Measurements from ENCODE around the gene MST1R. TPM values are rescaled to one million over a fixed set of nuclear protein-coding genes. Genes with fewer than 3 reads are reported as not detected.

MST1R gene
- total RNA-seq, 5 donors from 2014 or later (not counting 1 experiment from before 2014, with no cell fraction given) = 0.59 to 1.6 (median 1.3) TPM

GRCh38 chr3:49877716-49878115, 26.0 kb downstream of the MST1R start:
- CTCF ChIA-PET = interaction anchor here (0.6 to 0.7 kb wide), 4 partner anchors 50 to 1786 kb away, joined by 3 to 6 read pairs (median 3); no protein-coding TSS in a partner anchor
- Histone ChIP-seq H3K27me3 (replicated peaks in 1 of 2; ENCODE audit: control insufficient read depth in 2 of 2, extremely low read depth in 1 of 2, insufficient read depth in 2 of 2, low read length in 1 of 2) (peaks cover 0 to 17% of the 10 kb centered on the region in 2 experiments), H3K9me3 (no peaks in the 10 kb centered on the region), H3K4me1 (ENCODE audit: control insufficient read depth in 1 of 2, extremely low read depth in 1 of 2, insufficient read depth in 2 of 2, low read length in 2 of 2) (peaks cover 0 to 5% of the 10 kb centered on the region in 2 experiments), H3K27ac (ENCODE audit: low read length) (no peak overlapping the region), H3K4me3 (ENCODE audit: control insufficient read depth in 1 of 2, extremely low read depth in 1 of 2, low read length in 1 of 2) (no peak overlapping the region), H3K36me3 (ENCODE audit: control insufficient read depth in 2 of 2, extremely low read depth in 1 of 2, insufficient read depth in 1 of 2, low read length in 1 of 2) (no peaks in the 10 kb centered on the region)
- ATAC-seq (replicated peaks in 1 of 4) (no peak), DNase-seq (no peak)
- Mint-ChIP-seq H3K27ac (no peak overlapping the region), H3K4me1 (peaks cover 0 to 3% (median 3%) of the 10 kb centered on the region in 3 donors), H3K4me3 (no peak overlapping the region), H3K36me3 (no peaks in the 10 kb centered on the region), H3K27me3 (peaks cover 2 to 3% of the 10 kb centered on the region in 2 donors), H3K9me3 (no peaks in the 10 kb centered on the region)
- no CpG with 5 or more reads among the region's 2 CpGs for WGBS (ENCODE audit: insufficient coverage)
- POLR2A ChIA-PET = interaction anchor here in 1 of 2 donors (0.6 kb wide), 1 partner anchor 18 kb away, joined by 6 read pairs; no protein-coding TSS in a partner anchor

GRCh38 chr3:49876567-49876966, 27.1 kb downstream of the MST1R start:
- ChIA-PET POLR2A (no interaction called here), CTCF (no interaction called here)
- Histone ChIP-seq H3K27me3 (replicated peaks in 1 of 2; ENCODE audit: control insufficient read depth in 2 of 2, extremely low read depth in 1 of 2, insufficient read depth in 2 of 2, low read length in 1 of 2) (peaks cover 0 to 17% of the 10 kb centered on the region in 2 experiments), H3K36me3 (ENCODE audit: control insufficient read depth in 2 of 2, extremely low read depth in 1 of 2, insufficient read depth in 1 of 2, low read length in 1 of 2) (no peaks in the 10 kb centered on the region), H3K27ac (ENCODE audit: low read length) (no peak overlapping the region), H3K4me3 (ENCODE audit: control insufficient read depth in 1 of 2, extremely low read depth in 1 of 2, low read length in 1 of 2) (no peak overlapping the region), H3K9me3 (no peaks in the 10 kb centered on the region), H3K4me1 (ENCODE audit: control insufficient read depth in 1 of 2, extremely low read depth in 1 of 2, insufficient read depth in 2 of 2, low read length in 2 of 2) (peaks cover 0 to 5% of the 10 kb centered on the region in 2 experiments)
- Mint-ChIP-seq H3K9me3 (no peaks in the 10 kb centered on the region), H3K36me3 (no peaks in the 10 kb centered on the region), H3K27ac (no peak overlapping the region), H3K4me1 (peaks cover 0 to 8% (median 3%) of the 10 kb centered on the region in 3 donors), H3K27me3 (peaks cover 1 to 4% of the 10 kb centered on the region in 2 donors), H3K4me3 (no peak overlapping the region)
- no peak for DNase-seq
- ATAC-seq (replicated peaks in 1 of 4) = no peak
- 78% methylated on average over 5 of the region's 5 CpGs for WGBS (ENCODE audit: insufficient coverage)

GRCh38 chr3:49873623-49874022, 30.1 kb downstream of the MST1R start:
- Mint-ChIP-seq H3K27me3 (peaks cover 6 to 8% of the 10 kb centered on the region in 2 donors), H3K36me3 (no peaks in the 10 kb centered on the region), H3K9me3 (no peaks in the 10 kb centered on the region), H3K4me1 (peaks cover 0 to 10% (median 3%) of the 10 kb centered on the region in 3 donors), H3K27ac (no peak overlapping the region), H3K4me3 (no peak overlapping the region)
- ATAC-seq (replicated peaks in 1 of 4) (no peak), DNase-seq (no peak)
- H3K27ac ChIP-seq (ENCODE audit: low read length) = no peak overlapping the region
- no peaks in the 10 kb centered on the region for H3K36me3 ChIP-seq (ENCODE audit: control insufficient read depth in 2 of 2, extremely low read depth in 1 of 2, insufficient read depth in 1 of 2, low read length in 1 of 2)
- CTCF ChIA-PET = interaction anchor here in 1 of 2 donors (0.5 kb wide), 1 partner anchor 71 kb away, joined by 3 read pairs; no protein-coding TSS in a partner anchor
- WGBS (ENCODE audit: insufficient coverage) = 95% methylated on average over 8 of the region's 8 CpGs
- H3K27me3 ChIP-seq (replicated peaks in 1 of 2; ENCODE audit: control insufficient read depth in 2 of 2, extremely low read depth in 1 of 2, insufficient read depth in 2 of 2, low read length in 1 of 2) = peaks cover 3 to 34% of the 10 kb centered on the region in 2 experiments
- no peak overlapping the region for H3K4me3 ChIP-seq (ENCODE audit: control insufficient read depth in 1 of 2, extremely low read depth in 1 of 2, low read length in 1 of 2)
- no peaks in the 10 kb centered on the region for H3K9me3 ChIP-seq
- POLR2A ChIA-PET = no interaction called here
- H3K4me1 ChIP-seq (ENCODE audit: control insufficient read depth in 1 of 2, extremely low read depth in 1 of 2, insufficient read depth in 2 of 2, low read length in 2 of 2) = peaks cover 0 to 20% of the 10 kb centered on the region in 2 experiments

- Histone ChIP-seq H3K27me3 (replicated peaks in 1 of 2; ENCODE audit: control insufficient read depth in 2 of 2, extremely low read depth in 1 of 2, insufficient read depth in 2 of 2, low read length in 1 of 2) (peaks cover 3 to 42% of the 10 kb centered on the region in 2 experiments), H3K4me3 (ENCODE audit: control insufficient read depth in 1 of 2, extremely low read depth in 1 of 2, low read length in 1 of 2) (no peak overlapping the region), H3K4me1 (ENCODE audit: control insufficient read depth in 1 of 2, extremely low read depth in 1 of 2, insufficient read depth in 2 of 2, low read length in 2 of 2) (peaks cover 0 to 21% of the 10 kb centered on the region in 2 experiments), H3K9me3 (no peaks in the 10 kb centered on the region), H3K36me3 (ENCODE audit: control insufficient read depth in 2 of 2, extremely low read depth in 1 of 2, insufficient read depth in 1 of 2, low read length in 1 of 2) (no peaks in the 10 kb centered on the region), H3K27ac (ENCODE audit: low read length) (no peak overlapping the region)
- ATAC-seq (replicated peaks in 1 of 4) (peak in 1 of 4 experiments; percentile 51), DNase-seq (peak in 12 of 35 experiments; percentile 8 to 36 (median 14))
- no peaks in the 10 kb centered on the region for H3K9me3 Mint-ChIP-seq
- peaks cover 12 to 16% of the 10 kb centered on the region in 2 donors for H3K27me3 Mint-ChIP-seq
- CTCF ChIA-PET = no interaction called here
- POLR2A ChIA-PET = interaction anchor here in 1 of 2 donors (0.6 kb wide), 1 partner anchor 27 kb away, joined by 8 read pairs; no protein-coding TSS in a partner anchor
- H3K36me3 Mint-ChIP-seq = no peaks in the 10 kb centered on the region
- WGBS (ENCODE audit: insufficient coverage) = 31% methylated on average over 3 of the region's 4 CpGs
- H3K27ac Mint-ChIP-seq = no peak overlapping the region
- peaks cover 0 to 10% (median 3%) of the 10 kb centered on the region in 3 donors for H3K4me1 Mint-ChIP-seq
- H3K4me3 Mint-ChIP-seq = no peak overlapping the region
These were observed 30.8 kb downstream of the MST1R start for GRCh38 chr3:49872801-49873281.

GRCh38 chr3:49871531-49872153, 32.0 kb downstream of the MST1R start:
- peaks cover 21 to 26% of the 10 kb centered on the region in 2 donors for H3K27me3 Mint-ChIP-seq
- no peaks in the 10 kb centered on the region for H3K36me3 ChIP-seq (ENCODE audit: control insufficient read depth in 2 of 2, extremely low read depth in 1 of 2, insufficient read depth in 1 of 2, low read length in 1 of 2)

GRCh38 chr3:49869525-49870126, 34.0 kb downstream of the MST1R start, which contains the start of gene CAMKV:
TSS of gene CAMKV (minus strand) at chr3:49869906. CDS start at chr3:49862388, 7,518 bp downstream.
- ChIA-PET CTCF (no interaction called here), POLR2A (no interaction called here)
- 1% methylated on average over 58 of the region's 59 CpGs for WGBS (ENCODE audit: insufficient coverage)

More at GRCh38 chr3:49871531-49872153, 32.0 kb downstream of the MST1R start:
- no peak for ATAC-seq (replicated peaks in 1 of 4)
- Histone ChIP-seq H3K27me3 (replicated peaks in 1 of 2; ENCODE audit: control insufficient read depth in 2 of 2, extremely low read depth in 1 of 2, insufficient read depth in 2 of 2, low read length in 1 of 2) (peaks cover 3 to 53% of the 10 kb centered on the region in 2 experiments), H3K4me3 (ENCODE audit: control insufficient read depth in 1 of 2, extremely low read depth in 1 of 2, low read length in 1 of 2) (no peak overlapping the region), H3K9me3 (no peaks in the 10 kb centered on the region), H3K4me1 (ENCODE audit: control insufficient read depth in 1 of 2, extremely low read depth in 1 of 2, insufficient read depth in 2 of 2, low read length in 2 of 2) (peaks cover 0 to 21% of the 10 kb centered on the region in 2 experiments), H3K27ac (ENCODE audit: low read length) (no peak overlapping the region)
- H3K27ac Mint-ChIP-seq = no peak overlapping the region
- ChIA-PET POLR2A (no interaction called here), CTCF (no interaction called here)
- WGBS (ENCODE audit: insufficient coverage) = 84% methylated on average over 7 of the region's 10 CpGs
- H3K4me1 Mint-ChIP-seq = peaks cover 3 to 10% (median 6%) of the 10 kb centered on the region in 3 donors
- no peaks in the 10 kb centered on the region for H3K9me3 Mint-ChIP-seq
- no peak overlapping the region for H3K4me3 Mint-ChIP-seq
- no peaks in the 10 kb centered on the region for H3K36me3 Mint-ChIP-seq
- DNase-seq = no peak

More at GRCh38 chr3:49869525-49870126, 34.0 kb downstream of the MST1R start, which contains the start of gene CAMKV:
- Mint-ChIP-seq H3K27ac (no peak within 1 kb of the TSS), H3K4me3 (peak within 1 kb of the TSS; percentile 21 to 61 (median 28)), H3K36me3 (no peaks in the 10 kb centered on the region), H3K27me3 (peaks cover 21 to 34% of the 10 kb centered on the region in 2 donors), H3K4me1 (peaks cover 3 to 10% (median 6%) of the 10 kb centered on the region in 3 donors), H3K9me3 (no peaks in the 10 kb centered on the region)
- peak in 21 of 35 experiments; percentile 8 to 38 (median 18) for DNase-seq
- Histone ChIP-seq H3K4me3 (ENCODE audit: control insufficient read depth in 1 of 2, extremely low read depth in 1 of 2, low read length in 1 of 2) (peak within 1 kb of the TSS; percentile 32 to 52), H3K4me1 (ENCODE audit: control insufficient read depth in 1 of 2, extremely low read depth in 1 of 2, insufficient read depth in 2 of 2, low read length in 2 of 2) (peaks cover 0 to 21% of the 10 kb centered on the region in 2 experiments), H3K27me3 (replicated peaks in 1 of 2; ENCODE audit: control insufficient read depth in 2 of 2, extremely low read depth in 1 of 2, insufficient read depth in 2 of 2, low read length in 1 of 2) (peaks cover 5 to 71% of the 10 kb centered on the region in 2 experiments), H3K9me3 (no peaks in the 10 kb centered on the region), H3K36me3 (ENCODE audit: control insufficient read depth in 2 of 2, extremely low read depth in 1 of 2, insufficient read depth in 1 of 2, low read length in 1 of 2) (no peaks in the 10 kb centered on the region), H3K27ac (ENCODE audit: low read length) (no peak within 1 kb of the TSS)
- peak; percentile 72 to 79 (median 78) for ATAC-seq (replicated peaks in 1 of 4)

Data from T-cell (primary cell).